Spleen (tissue), 7 donors: ENCODE measurements around the gene CCNA1.

ENCODE experiments used
- POLR2AphosphoS5 ChIP-seq, 3 donors: sonication (generic); formaldehyde crosslinking; IDR thresholded peaks; one replicate each; pipeline ENCODE4 v1.5.1; 2017; ENCODE audit warnings: antibody characterized with exemption in 3 of 3
- TF ChIP-seq, protein P1 (sequence below), 11 experiments: fragments of 200-600 bp in 7 of 11; fragments of 450-650 bp in 4 of 11; sonication (generic) in 4 of 11; IDR thresholded peaks in 8 of 11; conservative IDR thresholded peaks in 3 of 11; 1 replicate in 7 of 11; 2 replicates in 4 of 11; pipeline versions ENCODE4 v1.4.0 to v1.8.0; 2016 to 2021; ENCODE audit warnings: antibody characterized with exemption in 11 of 11, inconsistent platforms in 4 of 11, mild to moderate bottlenecking in 1 of 11
- donor health status: DM: no; HTN: no; CAD: no; lungs with moderate emphysema.
- donor health status: DM: no; HTN: no; CAD: no.
- donor health status: DM: no; HTN: no; CAD: no.

DNA sequence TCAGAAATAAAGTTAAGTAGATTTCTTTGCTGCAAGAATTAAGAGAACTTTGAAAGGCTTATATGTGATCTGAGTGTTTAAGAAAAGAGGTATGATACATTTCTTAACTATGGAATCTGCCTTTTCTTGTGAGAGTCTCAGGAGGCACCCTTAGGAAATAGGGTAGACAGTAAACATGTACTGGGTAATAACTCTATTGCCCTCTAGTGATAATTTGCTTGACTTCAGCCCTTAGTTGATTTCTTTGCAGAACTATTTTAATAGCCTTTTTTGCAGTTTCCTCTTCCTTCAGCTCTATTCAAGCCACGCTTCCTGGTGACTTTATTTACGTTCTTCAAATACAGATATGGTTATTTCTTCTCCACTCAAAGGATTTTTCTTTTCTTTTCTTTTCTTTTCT is 37.0 kb upstream of the CCNA1 start:
- TF ChIP-seq, protein P1, sequence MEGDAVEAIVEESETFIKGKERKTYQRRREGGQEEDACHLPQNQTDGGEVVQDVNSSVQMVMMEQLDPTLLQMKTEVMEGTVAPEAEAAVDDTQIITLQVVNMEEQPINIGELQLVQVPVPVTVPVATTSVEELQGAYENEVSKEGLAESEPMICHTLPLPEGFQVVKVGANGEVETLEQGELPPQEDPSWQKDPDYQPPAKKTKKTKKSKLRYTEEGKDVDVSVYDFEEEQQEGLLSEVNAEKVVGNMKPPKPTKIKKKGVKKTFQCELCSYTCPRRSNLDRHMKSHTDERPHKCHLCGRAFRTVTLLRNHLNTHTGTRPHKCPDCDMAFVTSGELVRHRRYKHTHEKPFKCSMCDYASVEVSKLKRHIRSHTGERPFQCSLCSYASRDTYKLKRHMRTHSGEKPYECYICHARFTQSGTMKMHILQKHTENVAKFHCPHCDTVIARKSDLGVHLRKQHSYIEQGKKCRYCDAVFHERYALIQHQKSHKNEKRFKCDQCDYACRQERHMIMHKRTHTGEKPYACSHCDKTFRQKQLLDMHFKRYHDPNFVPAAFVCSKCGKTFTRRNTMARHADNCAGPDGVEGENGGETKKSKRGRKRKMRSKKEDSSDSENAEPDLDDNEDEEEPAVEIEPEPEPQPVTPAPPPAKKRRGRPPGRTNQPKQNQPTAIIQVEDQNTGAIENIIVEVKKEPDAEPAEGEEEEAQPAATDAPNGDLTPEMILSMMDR (IDR thresholded peaks at IDR 0.05 in 8 of 11, conservative IDR thresholded peaks at IDR 0.05 in 3 of 11): peak in 2 of 11 experiments; percentile 19 to 21
- no peak for TF ChIP-seq POLR2AphosphoS5 (IDR thresholded peaks at IDR 0.05)
